SJCRH30 (cell line): ENCODE results near the gene DSG2. TPM values are rescaled to one million over a fixed set of nuclear protein-coding genes. Genes with fewer than 3 reads are reported as not detected.

ENCODE experiments used
- total RNA-seq: library from RNA; depleted of rRNA; stranded (reverse); fragments of >200 nt; shearing (Covaris generic); gene quantifications from 2 replicates; pipeline ENCODE4 v1.2.3, GENCODE V29; 2014; rRNA removed

Gene DSG2
- total RNA-seq, 1 experiment from 2014 or later: 4.9 TPM

Other genes with a start within 250 kb of the DSG2 start
- 0.03 TPM in 1 of 2 replicates, not detected in the other for gene DSG1, start 180.0 kb upstream of the DSG2 start, total RNA-seq
- not detected in 2 replicates for gene DSG4, start 121.4 kb upstream of the DSG2 start, total RNA-seq
- not detected in 2 replicates for gene DSG3, start 50.4 kb upstream of the DSG2 start, total RNA-seq
- not detected in 2 replicates for gene TTR, start 93.7 kb downstream of the DSG2 start, total RNA-seq
- gene B4GALT6, start 186.4 kb downstream of the DSG2 start, total RNA-seq: 1.2 and 1.6 TPM in 2 replicates